HG02840 (cell line): ENCODE results near the gene OR2V2.

Experiments used
- ATAC-seq: cut with Tn5 transposase; IDR thresholded peaks from one replicate; pipeline ENCODE4 v1.9.1; 2021; ENCODE audit warnings: mild to moderate bottlenecking, moderate library complexity, moderate number of reproducible peaks; ENCODE audit not compliant: unreplicated experiment, low FRiP score

The OR2V2 gene

GRCh38 chr5:181187500-181188213, 40.3 kb downstream of the OR2V2 start:
- no peak for ATAC-seq

- ATAC-seq: no peak
These were observed 41.4 kb downstream of the OR2V2 start for GRCh38 chr5:181188700-181189362.

- no peak for ATAC-seq
These were observed 42.1 kb downstream of the OR2V2 start for GRCh38 chr5:181189363-181189961.

- no peak for ATAC-seq
These were observed 42.8 kb downstream of the OR2V2 start for GRCh38 chr5:181189962-181190710.

GRCh38 chr5:181190711-181191525, 43.5 kb downstream of the OR2V2 start:
- ATAC-seq: peak; percentile 9

GRCh38 chr5:181191526-181192336, 44.3 kb downstream of the OR2V2 start:
- peak; percentile 58 for ATAC-seq

- ATAC-seq: no peak
These were observed 45.1 kb downstream of the OR2V2 start for GRCh38 chr5:181192337-181193046.

GRCh38 chr5:181193656-181194055, 46.3 kb downstream of the OR2V2 start:
- ATAC-seq: no peak

GRCh38 chr5:181194489-181195248, 47.3 kb downstream of the OR2V2 start:
- no peak for ATAC-seq

- no peak for ATAC-seq
These were observed 47.9 kb downstream of the OR2V2 start for GRCh38 chr5:181195249-181195761.

GRCh38 chr5:181197326-181197951, 50.1 kb downstream of the OR2V2 start:
- no peak for ATAC-seq

GRCh38 chr5:181198106-181198685, 50.8 kb downstream of the OR2V2 start:
- no peak for ATAC-seq

- peak; percentile 49 for ATAC-seq
These were observed 51.6 kb downstream of the OR2V2 start for GRCh38 chr5:181198905-181199519.

GRCh38 chr5:181199881-181200638, 52.7 kb downstream of the OR2V2 start:
- ATAC-seq: no peak

GRCh38 chr5:181200816-181201215, 53.4 kb downstream of the OR2V2 start:
- ATAC-seq: no peak
